HCT116 (cell line): ENCODE results near the gene PHTF1. TPM values are rescaled to one million over a fixed set of nuclear protein-coding genes. Genes with fewer than 3 reads are reported as not detected.

Source experiments
- ATAC-seq: fragments of 200-7000 bp; cut with Tn5 transposase; 2 replicates; pipeline ENCODE4 v1.9.1; 2020; ENCODE audit warnings: mild to moderate bottlenecking, moderate library complexity
- BruUV-seq: library from RNA; stranded (reverse); fragments of 400-500 nt; replicated peaks from 2 replicates; lab custom pipeline; 2021; lab: Mats Ljungman, UMichigan
- CTCF ChIA-PET: fragments of 300-600 bp; sonication (Branson Sonifier 250); formaldehyde crosslinking; loops from one replicate; lab custom pipeline; 2021; ENCODE audit warnings: antibody characterized with exemption; lab: Charles Lee
- POLR2A ChIA-PET: fragments of 300-600, 350-600 bp; sonication (Branson Sonifier 250); formaldehyde crosslinking; loops from one replicate; lab custom pipeline; 2021; ENCODE audit warnings: antibody characterized with exemption; lab: Charles Lee
- RAD21 ChIA-PET, 2 experiments: fragments of 300-600 bp; sonication (Branson Sonifier 250); formaldehyde crosslinking; loops; one replicate each; lab custom pipeline; 2023; ENCODE audit warnings: low total read pairs in 2 of 2; ENCODE audit not compliant: uncharacterized antibody in 2 of 2, unreplicated experiment in 2 of 2, low non-redundant PET in 1 of 2; lab: Charles Lee
- DNase-seq: peaks from one replicate; pipeline ENCODE4 v3.0.0-alpha.2; 2010; ENCODE audit warnings: low read depth, low spot score
- H2AFZ ChIP-seq: fragments of 200-600 bp; shearing (Covaris generic), sonication (generic); 2 replicates; pipeline ENCODE4 v1.6.1; 2017; ENCODE audit warnings: low read depth, mixed run types, mixed read lengths, antibody characterized with exemption, low read length; ENCODE audit not compliant: poor library complexity, severe bottlenecking
- H3K27ac ChIP-seq: 2 replicates; pipeline ENCODE4 v1.5.1; 2012; ENCODE audit warnings: low read depth, low read length
- H3K27me3 ChIP-seq: fragments of 200-600 bp; sonication (generic); 2 replicates; pipeline ENCODE4 v1.6.1; 2016; ENCODE audit warnings: mixed run types, low read length, mixed read lengths; ENCODE audit not compliant: insufficient read depth
- H3K36me3 ChIP-seq, 2 experiments: fragments of 200-500 bp in 1 of 2; fragments of 200-600 bp in 1 of 2; sonication (Bioruptor generic) in 1 of 2; sonication (generic) in 1 of 2; 2 replicates each; pipeline versions ENCODE4 v1.5.1 to v1.6.1; 2014 to 2016; ENCODE audit warnings: low read length in 2 of 2, inconsistent platforms in 1 of 2, mixed read lengths in 1 of 2, mixed run types in 1 of 2; ENCODE audit not compliant: insufficient read depth in 2 of 2, control insufficient read depth in 1 of 2
- H3K4me1 ChIP-seq, 2 experiments: fragments of 200-600 bp in 1 of 2; sonication (generic) in 1 of 2; 2 replicates each; pipeline versions ENCODE4 v1.5.1 to v1.6.1; 2012 to 2017; ENCODE audit warnings: low read length in 2 of 2, inconsistent platforms in 1 of 2, mild to moderate bottlenecking in 1 of 2, mixed read lengths in 1 of 2, mixed run types in 1 of 2, moderate library complexity in 1 of 2; ENCODE audit not compliant: insufficient read depth in 2 of 2, control insufficient read depth in 1 of 2
- H3K4me2 ChIP-seq: fragments of 200-600 bp; sonication (generic); 2 replicates; pipeline ENCODE4 v1.6.1; 2017; ENCODE audit warnings: mixed run types, low read length, mixed read lengths
- H3K4me3 ChIP-seq, 2 experiments: fragments of 200-600 bp in 1 of 2; sonication (generic) in 1 of 2; replicated peaks in 1 of 2; 2 replicates each; pipeline ENCODE4 v1.5.1; 2011 to 2016; ENCODE audit warnings: low read length in 2 of 2, control low read depth in 1 of 2, low read depth in 1 of 2, mild to moderate bottlenecking in 1 of 2, mixed read lengths in 1 of 2, mixed run types in 1 of 2
- H3K79me2 ChIP-seq: fragments of 200-600 bp; sonication (generic); 2 replicates; pipeline ENCODE4 v1.6.1; 2017; ENCODE audit warnings: mild to moderate bottlenecking, mixed run types, low read length, moderate library complexity, mixed read lengths; ENCODE audit not compliant: insufficient read depth
- H3K9ac ChIP-seq: fragments of 200-600 bp; sonication (generic); 2 replicates; pipeline ENCODE4 v1.6.1; 2016; ENCODE audit warnings: low read length, mixed read lengths
- H3K9me2 ChIP-seq: fragments of 200-600 bp; sonication (generic), shearing (Covaris generic); 2 replicates; pipeline ENCODE4 v1.6.1; 2017; ENCODE audit warnings: mixed run types, mild to moderate bottlenecking, moderate library complexity; ENCODE audit not compliant: insufficient read depth
- H3K9me3 ChIP-seq, 2 experiments: fragments of 200-500 bp in 1 of 2; fragments of 200-600 bp in 1 of 2; sonication (Bioruptor generic) in 1 of 2; sonication (generic) in 1 of 2; 2 replicates each; pipeline ENCODE4 v1.6.1; 2014 to 2017; ENCODE audit warnings: low read length in 2 of 2, mixed read lengths in 2 of 2, inconsistent platforms in 1 of 2, low read depth in 1 of 2, mild to moderate bottlenecking in 1 of 2, mixed run types in 1 of 2, moderate library complexity in 1 of 2; ENCODE audit not compliant: control insufficient read depth in 1 of 2, insufficient read depth in 1 of 2
- H4K20me1 ChIP-seq: fragments of 200-600 bp; sonication (generic), shearing (Covaris generic); 2 replicates; pipeline ENCODE4 v1.6.1; 2017; ENCODE audit warnings: mixed run types, mild to moderate bottlenecking, moderate library complexity; ENCODE audit not compliant: insufficient read depth
- CBX3 ChIP-seq: IDR thresholded peaks from 2 replicates; pipeline ENCODE4 v1.6.1; 2012; ENCODE audit warnings: low read depth
- EGR1 ChIP-seq: IDR thresholded peaks from 2 replicates; pipeline ENCODE4 v1.6.1; 2012; ENCODE audit warnings: low read depth
- EZH2 ChIP-seq: fragments of 200-600 bp; sonication (generic); IDR thresholded peaks from 2 replicates; pipeline ENCODE4 v1.6.1; 2017; ENCODE audit warnings: antibody characterized with exemption, mixed run types
- FOSL1 ChIP-seq: IDR thresholded peaks from 2 replicates; pipeline ENCODE4 v1.6.1; 2012; ENCODE audit warnings: low read depth
- JUND ChIP-seq: IDR thresholded peaks from 2 replicates; pipeline ENCODE4 v1.6.1; 2012
- POLR2A ChIP-seq: IDR thresholded peaks from 2 replicates; pipeline ENCODE4 v1.7.0; 2011; ENCODE audit warnings: borderline replicate concordance; ENCODE audit not compliant: insufficient read depth, insufficient read length; ENCODE audit errors: extremely low read depth
- POLR2AphosphoS5 ChIP-seq: IDR thresholded peaks from 2 replicates; pipeline ENCODE4 v1.6.1; 2011; ENCODE audit warnings: mild to moderate bottlenecking, low read depth, low read length, moderate library complexity
- RAD21 ChIP-seq: IDR thresholded peaks from 2 replicates; pipeline ENCODE4 v1.6.1; 2012; ENCODE audit warnings: low read depth, mild to moderate bottlenecking
- SIN3A ChIP-seq: IDR thresholded peaks from 2 replicates; pipeline ENCODE4 v1.6.1; 2012; ENCODE audit warnings: low read depth
- YY1 ChIP-seq: IDR thresholded peaks from 2 replicates; pipeline ENCODE4 v1.6.1; 2011; ENCODE audit warnings: low read length, low read depth, moderate library complexity, mild to moderate bottlenecking; ENCODE audit not compliant: insufficient replicate concordance; ENCODE audit errors: extremely low read depth
- ZFX ChIP-seq: fragments of 450-650 bp; IDR thresholded peaks from 2 replicates; pipeline ENCODE4 v1.6.1; 2017
- ZNF274 ChIP-seq: fragments of 200-500 bp; sonication (Bioruptor generic); IDR thresholded peaks from 2 replicates; pipeline ENCODE4 v1.6.1; 2014; ENCODE audit warnings: mild to moderate bottlenecking, low read depth, low read length, inconsistent platforms
- intact Hi-C: fragments of 100-400 bp; cut with micrococcal nuclease; formaldehyde crosslinking; loops from 2 replicates; pipeline ENCODE4 v1.10.0; 2022
- total RNA-seq: library from RNA; stranded (reverse); gene quantifications from one replicate; pipeline ENCODE4 v1.2.1, GENCODE V29; 2021; ENCODE audit not compliant: unreplicated experiment
- TF ChIP-seq, protein P1 (sequence below): IDR thresholded peaks from 2 replicates; pipeline ENCODE4 v1.6.1; 2012
- TF ChIP-seq, protein P2 (sequence below): IDR thresholded peaks from 2 replicates; pipeline ENCODE4 v1.6.1; 2011; ENCODE audit warnings: mild to moderate bottlenecking, low read length, moderate library complexity; ENCODE audit not compliant: insufficient replicate concordance; ENCODE audit errors: extremely low read depth
- TF ChIP-seq, protein P3 (sequence below): IDR thresholded peaks from 2 replicates; pipeline ENCODE4 v1.6.1; 2012

The PHTF1 gene
- total RNA-seq, 1 experiment from 2014 or later: 11.4 TPM

DNA sequence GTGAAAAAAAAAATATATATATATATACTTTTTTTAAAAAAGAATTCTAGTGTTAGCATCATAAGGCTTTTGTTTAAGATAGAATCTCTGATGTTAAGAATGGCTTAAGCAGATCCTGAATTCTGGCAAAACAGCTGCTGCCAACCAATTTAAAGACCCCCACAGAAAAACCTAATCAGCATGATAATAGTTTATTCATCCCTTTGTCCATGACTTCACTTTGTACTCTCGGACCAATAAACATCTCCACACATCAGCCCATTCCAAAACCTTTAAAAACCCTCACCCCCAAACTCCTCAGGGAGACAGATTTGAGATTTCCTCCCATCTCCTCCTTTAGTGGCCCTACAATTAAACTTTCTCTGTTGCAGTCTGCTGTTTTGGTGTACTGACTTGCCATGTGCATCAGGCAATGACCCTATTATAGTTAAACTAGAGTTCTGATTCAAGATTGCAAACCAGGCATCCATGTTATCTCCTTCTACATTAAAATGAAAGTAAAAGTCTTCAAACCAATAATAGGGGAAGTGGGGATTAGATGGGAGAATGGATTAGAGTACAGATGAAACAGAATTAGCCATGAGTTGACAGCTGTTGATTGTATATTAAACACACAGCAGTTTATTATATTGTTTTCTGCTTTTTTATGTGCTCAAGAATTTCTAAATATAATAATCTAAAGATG, 9.8 kb upstream of the PHTF1 start:
- no peak for DNase-seq
- no peak overlapping the region for H2AFZ ChIP-seq
- CTCF ChIA-PET: no interaction called here
- H3K36me3 ChIP-seq: peaks cover 17 to 33% of the 10 kb centered on the region in 2 experiments
- H3K27me3 ChIP-seq: no peaks in the 10 kb centered on the region
- H3K9me2 ChIP-seq: no peaks in the 10 kb centered on the region
- POLR2A ChIA-PET: no interaction called here
- H3K27ac ChIP-seq: no peak overlapping the region
- ATAC-seq: no peak
- RAD21 ChIA-PET: no interaction called here
- H4K20me1 ChIP-seq: no peaks in the 10 kb centered on the region
- no TSS peak for BruUV-seq
- no peak overlapping the region for H3K9ac ChIP-seq
- no peaks in the 10 kb centered on the region for H3K4me1 ChIP-seq
- TF ChIP-seq EZH2: no peak
- TF ChIP-seq JUND: no peak
- TF ChIP-seq FOSL1: no peak
- no peak for TF ChIP-seq CBX3
- TF ChIP-seq YY1: no peak
- H3K4me3 ChIP-seq: no peak overlapping the region
- no peak overlapping the region for H3K4me2 ChIP-seq
- 0 out of 2 replicates have a peak, but pooled peaks cover 5% of the 10 kb centered on the region for H3K79me2 ChIP-seq
- no peaks in the 10 kb centered on the region for H3K9me3 ChIP-seq
- intact Hi-C loops: no loop called here

DNA sequence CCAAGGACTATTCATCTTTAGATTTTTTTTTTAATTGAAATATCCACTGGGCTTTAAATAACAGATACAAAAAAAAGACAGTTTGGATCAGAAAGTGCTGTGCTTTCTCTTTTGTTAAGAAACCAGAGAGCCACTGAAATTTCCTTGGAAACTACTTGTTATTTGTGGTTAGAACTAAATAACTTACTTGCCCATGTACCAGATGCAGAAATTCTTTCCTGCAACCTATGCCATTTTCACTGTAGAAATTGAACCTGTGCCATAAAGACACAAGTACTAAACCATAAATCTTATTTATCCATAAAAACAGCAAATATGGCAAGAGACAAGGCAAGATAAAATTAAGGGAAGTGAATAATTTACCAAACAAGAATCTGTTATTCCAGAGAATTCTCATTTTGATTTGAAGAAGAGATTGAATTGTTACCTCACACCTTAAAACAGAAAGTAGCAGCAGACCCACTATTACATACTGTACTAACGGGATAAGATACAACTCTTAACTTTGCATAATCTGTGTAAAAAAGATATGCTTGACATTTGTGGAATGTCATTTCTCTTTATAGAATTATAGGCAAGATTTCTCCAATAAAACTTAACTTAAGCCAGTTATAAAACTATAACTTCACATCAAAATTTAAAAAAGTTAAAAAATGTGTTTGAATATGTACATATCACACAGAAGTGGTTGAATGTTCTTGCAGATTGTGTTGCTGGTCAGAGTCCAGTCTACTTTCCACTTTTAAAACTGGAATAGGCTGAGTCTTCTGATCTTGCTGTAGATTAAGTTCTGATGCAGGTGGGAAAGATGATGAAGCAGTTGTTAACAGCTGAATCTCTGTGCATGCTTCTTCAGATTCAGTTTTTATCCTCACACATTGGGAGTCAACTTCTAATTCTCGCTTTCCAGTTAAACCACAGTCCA, 6.3 kb upstream of the PHTF1 start:
- BruUV-seq: no TSS peak
- ATAC-seq: no peak
- H3K27ac ChIP-seq: no peak overlapping the region
- peaks cover 15 to 33% of the 10 kb centered on the region in 2 experiments for H3K36me3 ChIP-seq
- no peak overlapping the region for H3K9ac ChIP-seq
- CTCF ChIA-PET: no interaction called here
- POLR2A ChIA-PET: no interaction called here
- H3K4me2 ChIP-seq: no peak overlapping the region
- H3K9me3 ChIP-seq: no peaks in the 10 kb centered on the region
- no peaks in the 10 kb centered on the region for H3K9me2 ChIP-seq
- DNase-seq: no peak
- no peaks in the 10 kb centered on the region for H4K20me1 ChIP-seq
- no peak overlapping the region for H3K4me3 ChIP-seq
- H2AFZ ChIP-seq: no peak overlapping the region
- no peaks in the 10 kb centered on the region for H3K4me1 ChIP-seq
- H3K79me2 ChIP-seq: 0 out of 2 replicates have a peak, but pooled peaks cover 5% of the 10 kb centered on the region
- RAD21 ChIA-PET: no interaction called here
- intact Hi-C loops: no loop called here
- no peaks in the 10 kb centered on the region for H3K27me3 ChIP-seq
- TF ChIP-seq, protein P1, sequence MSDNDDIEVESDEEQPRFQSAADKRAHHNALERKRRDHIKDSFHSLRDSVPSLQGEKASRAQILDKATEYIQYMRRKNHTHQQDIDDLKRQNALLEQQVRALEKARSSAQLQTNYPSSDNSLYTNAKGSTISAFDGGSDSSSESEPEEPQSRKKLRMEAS: no peak
- TF ChIP-seq JUND (no peak), ZFX (no peak), SIN3A (no peak), ZNF274 (no peak), FOSL1 (no peak), POLR2AphosphoS5 (no peak), EGR1 (no peak), POLR2A (no peak), YY1 (no peak), RAD21 (no peak)
- TF ChIP-seq, protein P2, sequence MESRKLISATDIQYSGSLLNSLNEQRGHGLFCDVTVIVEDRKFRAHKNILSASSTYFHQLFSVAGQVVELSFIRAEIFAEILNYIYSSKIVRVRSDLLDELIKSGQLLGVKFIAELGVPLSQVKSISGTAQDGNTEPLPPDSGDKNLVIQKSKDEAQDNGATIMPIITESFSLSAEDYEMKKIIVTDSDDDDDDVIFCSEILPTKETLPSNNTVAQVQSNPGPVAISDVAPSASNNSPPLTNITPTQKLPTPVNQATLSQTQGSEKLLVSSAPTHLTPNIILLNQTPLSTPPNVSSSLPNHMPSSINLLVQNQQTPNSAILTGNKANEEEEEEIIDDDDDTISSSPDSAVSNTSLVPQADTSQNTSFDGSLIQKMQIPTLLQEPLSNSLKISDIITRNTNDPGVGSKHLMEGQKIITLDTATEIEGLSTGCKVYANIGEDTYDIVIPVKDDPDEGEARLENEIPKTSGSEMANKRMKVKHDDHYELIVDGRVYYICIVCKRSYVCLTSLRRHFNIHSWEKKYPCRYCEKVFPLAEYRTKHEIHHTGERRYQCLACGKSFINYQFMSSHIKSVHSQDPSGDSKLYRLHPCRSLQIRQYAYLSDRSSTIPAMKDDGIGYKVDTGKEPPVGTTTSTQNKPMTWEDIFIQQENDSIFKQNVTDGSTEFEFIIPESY: no peak
- TF ChIP-seq, protein P3, sequence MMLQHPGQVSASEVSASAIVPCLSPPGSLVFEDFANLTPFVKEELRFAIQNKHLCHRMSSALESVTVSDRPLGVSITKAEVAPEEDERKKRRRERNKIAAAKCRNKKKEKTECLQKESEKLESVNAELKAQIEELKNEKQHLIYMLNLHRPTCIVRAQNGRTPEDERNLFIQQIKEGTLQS: no peak
